ENCODE data around the gene CES3. TPM values are rescaled to one million over a fixed set of nuclear protein-coding genes. Genes with fewer than 3 reads are reported as not detected.

Gene CES3
- total RNA-seq, 1 experiment from 2014 or later: 0.31 TPM

Other genes starting within 250 kb of the CES3 start
- 52.9 and 65.0 TPM in 2 replicates for gene DYNC1LI2, start 209.7 kb upstream of the CES3 start, total RNA-seq (2014; rRNA removed; shearing (Covaris generic))
- 0.11 TPM in 1 of 2 replicates, not detected in the other for gene TERB1, start 159.7 kb upstream of the CES3 start, total RNA-seq (2014; rRNA removed; shearing (Covaris generic))
- gene NAE1, start 130.3 kb upstream of the CES3 start, total RNA-seq (2014; rRNA removed; shearing (Covaris generic)): 149 and 165 TPM in 2 replicates
- 0.48 and 0.78 TPM in 2 replicates for gene CA7, start 116.9 kb upstream of the CES3 start, total RNA-seq (2014; rRNA removed; shearing (Covaris generic))
- gene PDP2, start 80.8 kb upstream of the CES3 start, total RNA-seq (2014; rRNA removed; shearing (Covaris generic)): 10.5 and 23.7 TPM in 2 replicates
- gene CDH16, start 42.4 kb upstream of the CES3 start, total RNA-seq (2014; rRNA removed; shearing (Covaris generic)): not detected in 2 replicates
- 0.10 TPM in 1 of 2 replicates, not detected in the other for gene RRAD, start 35.7 kb upstream of the CES3 start, total RNA-seq (2014; rRNA removed; shearing (Covaris generic))
- gene CIAO2B, start 26.9 kb upstream of the CES3 start, total RNA-seq (2014; rRNA removed; shearing (Covaris generic)): 91.1 TPM in 2 replicates
- gene CES2, start 25.8 kb upstream of the CES3 start, total RNA-seq (2014; rRNA removed; shearing (Covaris generic)): 8.3 and 13.0 TPM in 2 replicates
- gene CES4A, start 27.3 kb downstream of the CES3 start, total RNA-seq (2014; rRNA removed; shearing (Covaris generic)): 0.07 and 0.45 TPM in 2 replicates
- gene CBFB, start 67.9 kb downstream of the CES3 start, total RNA-seq (2014; rRNA removed; shearing (Covaris generic)): 31.4 and 49.3 TPM in 2 replicates
- gene PHAF1, start 148.7 kb downstream of the CES3 start, total RNA-seq (2014; rRNA removed; shearing (Covaris generic)): 24.1 and 32.1 TPM in 2 replicates
- 7.6 and 8.7 TPM in 2 replicates for gene B3GNT9, start 189.7 kb downstream of the CES3 start, total RNA-seq (2014; rRNA removed; shearing (Covaris generic))
- 1.3 and 1.8 TPM in 2 replicates for gene TRADD, start 198.6 kb downstream of the CES3 start, total RNA-seq (2014; rRNA removed; shearing (Covaris generic))
- gene FBXL8, start 198.7 kb downstream of the CES3 start, total RNA-seq (2014; rRNA removed; shearing (Covaris generic)): 0.67 and 0.73 TPM in 2 replicates
- gene HSF4, start 203.5 kb downstream of the CES3 start, total RNA-seq (2014; rRNA removed; shearing (Covaris generic)): 1.6 and 4.0 TPM in 2 replicates
- gene NOL3, start 209.3 kb downstream of the CES3 start, total RNA-seq (2014; rRNA removed; shearing (Covaris generic)): 5.3 and 7.4 TPM in 2 replicates
- gene MATCAP1, start 222.7 kb downstream of the CES3 start, total RNA-seq (2014; rRNA removed; shearing (Covaris generic)): 16.2 and 18.9 TPM in 2 replicates
- 3.6 and 4.8 TPM in 2 replicates for gene EXOC3L1, start 228.9 kb downstream of the CES3 start, total RNA-seq (2014; rRNA removed; shearing (Covaris generic))
- 104 and 117 TPM in 2 replicates for gene E2F4, start 230.9 kb downstream of the CES3 start, total RNA-seq (2014; rRNA removed; shearing (Covaris generic))
- gene ELMO3, start 237.9 kb downstream of the CES3 start, total RNA-seq (2014; rRNA removed; shearing (Covaris generic)): 10.4 and 11.4 TPM in 2 replicates